Esophagus muscularis mucosa (tissue), 4 donors: ENCODE measurements around the gene PMF1. TPM values are rescaled to one million over a fixed set of nuclear protein-coding genes. Genes with fewer than 3 reads are reported as not detected.

ENCODE experiments used
- DNase-seq: peaks from one replicate; pipeline ENCODE4 v3.0.0-alpha.2; 2017; ENCODE audit errors: extremely low spot score
- H3K27ac ChIP-seq, 4 donors: fragments of 200-600 bp; sonication (generic); replicated peaks in 1 of 4; 1 replicate in 3 of 4; 2 replicates in 1 of 4; pipeline ENCODE4 v1.5.1; 2016 to 2019; ENCODE audit warnings: mild to moderate bottlenecking in 1 of 4
- H3K27me3 ChIP-seq, 4 donors: fragments of 200-600 bp; sonication (generic); one replicate each; pipeline versions ENCODE4 v1.5.1 to v1.6.0; 2016 to 2019
- H3K36me3 ChIP-seq, 4 donors: fragments of 200-600 bp; sonication (generic); one replicate each; pipeline ENCODE4 v1.5.1; 2016 to 2019
- H3K4me1 ChIP-seq, 4 donors: fragments of 200-600 bp; sonication (generic); one replicate each; pipeline ENCODE4 v1.5.1; 2016 to 2019
- H3K4me3 ChIP-seq, 4 donors: fragments of 200-600 bp; sonication (generic); 1 replicate in 2 of 4; 2 replicates in 2 of 4; pipeline ENCODE4 v1.5.1; 2016 to 2019; ENCODE audit warnings: mild to moderate bottlenecking in 4 of 4, moderate library complexity in 1 of 4
- H3K9me3 ChIP-seq, 4 donors: fragments of 200-600 bp; sonication (generic); 1 replicate in 3 of 4; 2 replicates in 1 of 4; pipeline ENCODE4 v1.5.1; 2016 to 2019
- CTCF ChIP-seq, 3 experiments: fragments of 200-600 bp in 2 of 3; fragments of 450-650 bp in 1 of 3; sonication (generic) in 2 of 3; IDR thresholded peaks; one replicate each; pipeline ENCODE4 v1.5.1; 2017 to 2019; ENCODE audit warnings: antibody characterized with exemption in 3 of 3, mild to moderate bottlenecking in 2 of 3, moderate library complexity in 1 of 3
- EP300 ChIP-seq: sonication (generic); formaldehyde crosslinking; IDR thresholded peaks from one replicate; pipeline ENCODE4 v1.6.1; 2017; ENCODE audit warnings: antibody characterized with exemption
- POLR2A ChIP-seq: fragments of 450-650 bp; IDR thresholded peaks from one replicate; pipeline ENCODE4 v1.6.1; 2017; ENCODE audit warnings: antibody characterized with exemption, moderate library complexity, mild to moderate bottlenecking, low read depth
- POLR2AphosphoS5 ChIP-seq, 2 donors: sonication (generic); formaldehyde crosslinking; IDR thresholded peaks; one replicate each; pipeline ENCODE4 v1.6.1; 2017; ENCODE audit warnings: antibody characterized with exemption in 2 of 2
- WGBS: methylation state at CpG from one replicate; pipeline ENCODE4 v1.1.5; 2018; 5-methylcytosine and 5-hydroxymethylcytosine counted together
- intact Hi-C: fragments of 100-400 bp; cut with DNase I; formaldehyde crosslinking; loops from one replicate; pipeline ENCODE4 v1.15.1; 2023
- total RNA-seq, 4 donors: library from RNA; depleted of rRNA; stranded (reverse); fragments of >200 nt; gene quantifications; one replicate each; pipeline versions ENCODE4 v1.1.0 to v1.2.1, GENCODE V29; 2016

PMF1 gene
- total RNA-seq, 4 donors from 2014 or later: 45.0 to 60.4 (median 50.2) TPM

- Histone ChIP-seq H3K27ac (no peak overlapping the region), H3K27me3 (no peaks in the 10 kb centered on the region), H3K4me1 (peaks cover 0 to 18% (median 14%) of the 10 kb centered on the region in 4 donors), H3K4me3 (no peak overlapping the region), H3K9me3 (no peaks in the 10 kb centered on the region), H3K36me3 (peaks cover 21 to 72% (median 55%) of the 10 kb centered on the region in 4 donors)
- intact Hi-C loops: no loop called here
- DNase-seq: no peak
- TF ChIP-seq EP300: no peak
- no peak for TF ChIP-seq POLR2AphosphoS5 (IDR thresholded peaks at IDR 0.05)
- no peak for TF ChIP-seq CTCF (IDR thresholded peaks at IDR 0.05)
- TF ChIP-seq POLR2A: no peak
- WGBS: 84% methylated on average over 5 of the region's 5 CpGs
These were observed 20.8 kb downstream of the PMF1 start for GRCh38 chr1:156233426-156234127.

DNA sequence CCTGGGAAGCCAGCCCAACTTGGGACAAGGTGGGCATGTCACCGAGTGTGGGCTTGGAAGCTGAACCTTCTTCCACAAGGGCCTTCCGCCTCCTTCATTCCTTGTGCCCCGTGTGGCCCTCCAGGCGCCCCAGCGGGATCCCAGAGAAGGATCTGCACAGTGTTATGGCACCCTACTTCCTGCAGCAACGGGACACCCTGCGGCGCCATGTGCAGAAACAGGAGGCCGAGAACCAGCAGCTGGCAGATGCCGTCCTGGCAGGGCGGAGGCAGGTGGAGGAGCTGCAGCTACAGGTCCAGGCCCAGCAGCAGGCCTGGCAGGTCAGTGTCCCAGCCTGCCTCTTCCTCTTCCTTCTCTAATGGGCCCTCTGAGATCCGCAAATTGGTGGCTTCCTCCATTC, 23.4 kb downstream of the PMF1 start:
- 91% methylated on average over 4 of the region's 12 CpGs for WGBS
- Histone ChIP-seq H3K36me3 (peaks cover 32 to 90% (median 73%) of the 10 kb centered on the region in 4 donors), H3K27ac (no peak overlapping the region), H3K27me3 (no peaks in the 10 kb centered on the region), H3K4me3 (no peak overlapping the region), H3K4me1 (no peaks in the 10 kb centered on the region), H3K9me3 (no peaks in the 10 kb centered on the region)
- DNase-seq: no peak
- TF ChIP-seq EP300 (no peak), CTCF (IDR thresholded peaks at IDR 0.05) (no peak), POLR2AphosphoS5 (IDR thresholded peaks at IDR 0.05) (no peak)
- intact Hi-C loops: no loop called here

GRCh38 chr1:156238248-156238647, 25.4 kb downstream of the PMF1 start:
- Histone ChIP-seq H3K36me3 (peaks cover 32 to 90% (median 82%) of the 10 kb centered on the region in 4 donors), H3K9me3 (no peaks in the 10 kb centered on the region), H3K27me3 (no peaks in the 10 kb centered on the region), H3K27ac (no peak overlapping the region), H3K4me1 (no peaks in the 10 kb centered on the region), H3K4me3 (no peak overlapping the region)
- TF ChIP-seq EP300: no peak
- TF ChIP-seq CTCF (IDR thresholded peaks at IDR 0.05): no peak
- TF ChIP-seq POLR2A: no peak
- no peak for TF ChIP-seq POLR2AphosphoS5 (IDR thresholded peaks at IDR 0.05)
- 95% methylated on average over 5 of the region's 5 CpGs for WGBS
- intact Hi-C loops: no loop called here
- DNase-seq: no peak

DNA sequence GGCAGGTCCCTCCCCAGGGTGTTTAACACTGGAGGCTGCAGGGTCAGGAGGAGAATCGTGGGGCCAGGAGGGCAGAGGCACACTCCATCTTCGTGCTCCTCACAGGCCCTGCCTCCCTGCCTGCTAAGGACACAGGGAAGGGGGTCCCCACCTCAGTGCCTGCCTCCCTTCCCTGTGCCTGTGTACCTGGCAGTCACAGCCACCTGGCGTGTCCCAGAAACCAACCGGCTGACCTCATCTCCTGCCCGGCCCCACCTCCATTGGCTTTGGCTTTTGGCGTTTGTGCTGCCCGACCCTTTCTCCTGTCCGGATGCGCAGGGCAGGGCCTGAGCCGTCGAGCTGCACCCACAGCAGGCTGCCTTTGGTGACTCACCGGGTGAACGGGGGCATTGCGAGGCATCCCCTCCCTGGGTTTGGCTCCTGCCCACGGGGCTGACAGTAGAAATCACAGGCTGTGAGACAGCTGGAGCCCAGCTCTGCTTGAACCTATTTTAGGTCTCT, 28.6 kb downstream of the PMF1 start:
- Histone ChIP-seq H3K4me3 (no peak overlapping the region), H3K27ac (no peak overlapping the region), H3K4me1 (peaks cover 12 to 18% (median 13%) of the 10 kb centered on the region in 4 donors), H3K9me3 (no peaks in the 10 kb centered on the region), H3K36me3 (peaks cover 27 to 58% (median 56%) of the 10 kb centered on the region in 4 donors), H3K27me3 (peaks cover 0 to 27% (median 8%) of the 10 kb centered on the region in 4 donors)
- WGBS: 70% methylated on average over 10 of the region's 15 CpGs
- DNase-seq: no peak
- TF ChIP-seq EP300 (no peak), POLR2AphosphoS5 (IDR thresholded peaks at IDR 0.05) (no peak), POLR2A (no peak), CTCF (IDR thresholded peaks at IDR 0.05) (no peak)
- intact Hi-C loops: no loop called here

DNA sequence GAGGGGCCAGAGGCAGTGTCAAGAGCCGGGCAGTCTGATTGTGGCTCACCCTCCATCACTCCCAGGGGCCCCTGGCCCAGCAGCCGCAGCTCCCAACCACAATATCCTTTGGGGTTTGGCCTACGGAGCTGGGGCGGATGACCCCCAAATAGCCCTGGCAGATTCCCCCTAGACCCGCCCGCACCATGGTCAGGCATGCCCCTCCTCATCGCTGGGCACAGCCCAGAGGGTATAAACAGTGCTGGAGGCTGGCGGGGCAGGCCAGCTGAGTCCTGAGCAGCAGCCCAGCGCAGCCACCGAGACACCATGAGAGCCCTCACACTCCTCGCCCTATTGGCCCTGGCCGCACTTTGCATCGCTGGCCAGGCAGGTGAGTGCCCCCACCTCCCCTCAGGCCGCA, 29.1 kb downstream of the PMF1 start, which contains the start of gene BGLAP:
BGLAP (plus strand) TSS at position 259 of the 400 bp plus-strand sequence; CDS start at position 307, 48 bp downstream.
- intact Hi-C loops: no loop called here
- TF ChIP-seq EP300 (no peak), POLR2A (no peak), CTCF (IDR thresholded peaks at IDR 0.05) (no peak), POLR2AphosphoS5 (IDR thresholded peaks at IDR 0.05) (no peak)
- H3K4me1 ChIP-seq: peaks cover 17 to 24% (median 19%) of the 10 kb centered on the region in 4 donors
- no peak for DNase-seq
- peaks cover 22 to 53% (median 51%) of the 10 kb centered on the region in 4 donors for H3K36me3 ChIP-seq
- H3K9me3 ChIP-seq: no peaks in the 10 kb centered on the region
- no peak within 1 kb of the TSS for H3K27ac ChIP-seq
- H3K27me3 ChIP-seq: peaks cover 0 to 33% (median 8%) of the 10 kb centered on the region in 4 donors
- 89% methylated on average over 5 of the region's 14 CpGs for WGBS
- H3K4me3 ChIP-seq: no peak within 1 kb of the TSS
